ENCODE results near the gene RAB21. TPM values are rescaled to one million over a fixed set of nuclear protein-coding genes. Genes with fewer than 3 reads are reported as not detected.

The RAB21 gene
- total and polyA plus RNA-seq, 2 of the 4 experiments (the other 2 are of a cell fraction): 13.8 to 15.0 TPM

GRCh38 chr12:71800177-71800576, 45.5 kb downstream of the RAB21 start:
- in situ Hi-C loops (cut with MboI; ENCODE audit: low sequenced_read_pairs): no loop called here
- no peak for DNase-seq
- H3K9me1 ChIP-seq (ENCODE audit: insufficient read depth, low read length): 0 out of 2 replicates have a peak, but pooled peaks cover 3% of the 10 kb centered on the region
- no peak overlapping the region for H2BK5ac ChIP-seq (ENCODE audit: low read depth, low read length, poor library complexity, severe bottlenecking)
- H2BK20ac ChIP-seq (ENCODE audit: low read depth, low read length): no peak overlapping the region
- H2BK120ac ChIP-seq (ENCODE audit: low read depth, low read length): no peak overlapping the region
- H3K4me1 ChIP-seq (ENCODE audit: control insufficient read depth, insufficient read depth, low read length): peaks cover 4% of the 10 kb centered on the region
- no peak overlapping the region for H3K9ac ChIP-seq (ENCODE audit: low read depth, low read length)
- no peak overlapping the region for H2AK9ac ChIP-seq (replicated peaks; ENCODE audit: low read depth, low read length, poor library complexity)
- H4K5ac ChIP-seq (ENCODE audit: low read depth, low read length): no peak overlapping the region
- no peak overlapping the region for H3K27ac ChIP-seq (ENCODE audit: insufficient read depth, low read length)
- no peaks in the 10 kb centered on the region; the same call in 1 of the 2 replicates for H3K27me3 ChIP-seq (ENCODE audit: control insufficient read depth, insufficient read depth, low read length)
- no peak overlapping the region for H3K23ac ChIP-seq (ENCODE audit: low read depth, low read length)
- no peak overlapping the region for H4K8ac ChIP-seq (ENCODE audit: low read depth in 2 of 2, low read length in 2 of 2)
- H2BK15ac ChIP-seq (ENCODE audit: low read depth, low read length): no peak overlapping the region
- no peak overlapping the region for H2AFZ ChIP-seq (replicated peaks; ENCODE audit: low read length, poor library complexity)
- TF ChIP-seq RAD21 (IDR thresholded peaks at IDR 0.05; ENCODE audit: low read length) (no peak), USF2 (IDR thresholded peaks at IDR 0.05; ENCODE audit: low read depth, low read length) (no peak), POLR2A (IDR thresholded peaks at IDR 0.05; ENCODE audit: low read depth, low read length) (no peak), MAZ (IDR thresholded peaks at IDR 0.05; ENCODE audit: borderline replicate concordance, low read depth, low read length) (no peak), RCOR1 (IDR thresholded peaks at IDR 0.05; ENCODE audit: insufficient replicate concordance, low read length) (no peak), RFX5 (IDR thresholded peaks at IDR 0.05; ENCODE audit: low read depth, low read length) (no peak)
- H3K4me2 ChIP-seq (ENCODE audit: low read depth, low read length): no peak overlapping the region
- CTCF ChIA-PET: no interaction called here
- no peak overlapping the region for H3K56ac ChIP-seq (ENCODE audit: extremely low read depth, insufficient read depth, low read length)
- dilution Hi-C loops (cut with HindIII; ENCODE audit: low sequenced_read_pairs, unreplicated experiment): no loop called here
- no peak overlapping the region for H3K14ac ChIP-seq (replicated peaks; ENCODE audit: low read depth, low read length)
- ATAC-seq (ENCODE audit: low read depth): no peak
- no peaks in the 10 kb centered on the region for H3K36me3 ChIP-seq (ENCODE audit: control insufficient read depth, insufficient read depth, low read length)
- WGBS, 2 experiments (ENCODE audit: extremely low coverage in 2 of 2, insufficient read length in 1 of 2): no CpG with 5 or more reads among the region's 3 CpGs
- H3K18ac ChIP-seq (ENCODE audit: low read depth, low read length): no peak overlapping the region
- H3K79me1 ChIP-seq (ENCODE audit: low read depth in 1 of 2, low read length in 2 of 2): no peaks in the 10 kb centered on the region
- no TSS peak for BruUV-seq (replicated peaks)
- POLR2A ChIA-PET (ENCODE audit: unreplicated experiment): no interaction called here
- no peak overlapping the region for H4K91ac ChIP-seq (ENCODE audit: insufficient read depth, low read depth, low read length)
- H4K20me1 ChIP-seq (ENCODE audit: insufficient read depth, low read length): no peaks in the 10 kb centered on the region
- intact Hi-C loops (cut with micrococcal nuclease): no loop called here
- no peak overlapping the region for H2AK5ac ChIP-seq (ENCODE audit: low read depth, low read length)
- H3K9me3 ChIP-seq (ENCODE audit: control insufficient read depth, insufficient read depth, low read length): no peaks in the 10 kb centered on the region
- no peak overlapping the region for H3K4ac ChIP-seq (ENCODE audit: low read depth, low read length)
- no peak overlapping the region for H3K4me3 ChIP-seq (ENCODE audit: insufficient read depth, low read depth, low read length)

Data from IMR-90 (cell line).